Panc1 (cell line): ENCODE measurements around the gene GNAI2. TPM values are rescaled to one million over a fixed set of nuclear protein-coding genes. Genes with fewer than 3 reads are reported as not detected.
A peak's percentile ranks its signal among the peaks of the same experiment; 100 is the strongest.

Experiments used
- ATAC-seq: fragments of 200-7000 bp; cut with Tn5 transposase; 2 replicates; pipeline ENCODE4 v1.9.1; 2020; ENCODE audit warnings: mild to moderate bottlenecking, moderate library complexity
- BruUV-seq: library from RNA; stranded (reverse); fragments of 400-500 nt; replicated peaks from 2 replicates; lab custom pipeline; 2021; lab: Mats Ljungman, UMichigan
- CTCF ChIA-PET: fragments of 300-600 bp; sonication (Branson Sonifier 250); formaldehyde crosslinking; loops from one replicate; lab custom pipeline; 2022; ENCODE audit warnings: antibody characterized with exemption; lab: Charles Lee
- POLR2A ChIA-PET: fragments of 300-600 bp; sonication (Branson Sonifier 250); formaldehyde crosslinking; loops from one replicate; lab custom pipeline; 2022; ENCODE audit warnings: antibody characterized with exemption; lab: Charles Lee
- DNase-seq: peaks from one replicate; pipeline ENCODE4 v3.0.0-alpha.2; 2010; ENCODE audit warnings: low read depth, low spot score
- H3K27ac ChIP-seq: 2 replicates; pipeline ENCODE4 v1.5.1; 2011; ENCODE audit warnings: mild to moderate bottlenecking, low read length, inconsistent platforms
- H3K27me3 ChIP-seq: fragments of 200-500 bp; sonication (Bioruptor generic); 2 replicates; pipeline ENCODE4 v1.6.0; 2014; ENCODE audit warnings: low read length, inconsistent platforms; ENCODE audit not compliant: control insufficient read depth, insufficient read depth
- H3K36me3 ChIP-seq: fragments of 200-500 bp; sonication (Bioruptor generic); 2 replicates; pipeline ENCODE4 v1.5.1; 2014; ENCODE audit warnings: inconsistent platforms, mild to moderate bottlenecking, low read length, moderate library complexity; ENCODE audit not compliant: control insufficient read depth, insufficient read depth
- H3K4me1 ChIP-seq: 2 replicates; pipeline ENCODE4 v1.5.1; 2011; ENCODE audit warnings: inconsistent platforms, mild to moderate bottlenecking, low read length, moderate library complexity; ENCODE audit not compliant: control insufficient read depth, insufficient read depth
- H3K4me3 ChIP-seq, 2 experiments: 2 replicates each; pipeline ENCODE4 v1.5.1; 2011 to 2012; ENCODE audit warnings: low read depth in 2 of 2, low read length in 2 of 2, mild to moderate bottlenecking in 2 of 2, inconsistent platforms in 1 of 2, moderate library complexity in 1 of 2
- H3K9me3 ChIP-seq: fragments of 200-500 bp; sonication (Bioruptor generic); 2 replicates; pipeline ENCODE4 v1.5.1; 2014; ENCODE audit warnings: low read depth, mild to moderate bottlenecking, inconsistent platforms, low read length, moderate library complexity; ENCODE audit not compliant: control insufficient read depth, insufficient read depth
- POLR2AphosphoS5 ChIP-seq: IDR thresholded peaks from 2 replicates; pipeline ENCODE4 v1.6.1; 2012; ENCODE audit warnings: mild to moderate bottlenecking, low read depth, low read length, moderate library complexity
- SIN3A ChIP-seq: IDR thresholded peaks from 2 replicates; pipeline ENCODE4 v1.6.1; 2012; ENCODE audit warnings: low read depth, mild to moderate bottlenecking, low read length, moderate library complexity, borderline replicate concordance; ENCODE audit not compliant: insufficient read depth
- TCF7L2 ChIP-seq: IDR thresholded peaks from 2 replicates; pipeline ENCODE4 v1.6.1; 2011; ENCODE audit warnings: mild to moderate bottlenecking, low read depth, low read length, inconsistent platforms
- in situ Hi-C: cut with HindIII; loops from 2 replicates; pipeline ENCODE4 v1.10.0; 2016; ENCODE audit warnings: low sequenced_read_pairs, low pct_unique_long_range_greater_than_20kb
- intact Hi-C: fragments of 100-400 bp; cut with micrococcal nuclease; formaldehyde crosslinking; loops from one replicate; pipeline ENCODE4 v1.10.0; 2022; ENCODE audit not compliant: unreplicated experiment
- total RNA-seq: library from RNA; stranded (reverse); gene quantifications from one replicate; pipeline ENCODE4 v1.2.1, GENCODE V29; 2021; ENCODE audit not compliant: unreplicated experiment
- TF ChIP-seq, protein P1 (sequence below), 2 experiments: IDR thresholded peaks; 2 replicates each; pipeline ENCODE4 v1.6.1; 2011 to 2012; ENCODE audit warnings: low read depth in 2 of 2, control low read depth in 1 of 2, low read length in 1 of 2, mild to moderate bottlenecking in 1 of 2, moderate library complexity in 1 of 2; ENCODE audit not compliant: insufficient read depth in 1 of 2
- TF ChIP-seq, protein P2 (sequence below): fragments of 450-650 bp; IDR thresholded peaks from 2 replicates; pipeline ENCODE4 v1.5.1; 2017; ENCODE audit warnings: mild to moderate bottlenecking

The GNAI2 gene
- total RNA-seq, 1 experiment from 2014 or later, result 170 TPM

DNA sequence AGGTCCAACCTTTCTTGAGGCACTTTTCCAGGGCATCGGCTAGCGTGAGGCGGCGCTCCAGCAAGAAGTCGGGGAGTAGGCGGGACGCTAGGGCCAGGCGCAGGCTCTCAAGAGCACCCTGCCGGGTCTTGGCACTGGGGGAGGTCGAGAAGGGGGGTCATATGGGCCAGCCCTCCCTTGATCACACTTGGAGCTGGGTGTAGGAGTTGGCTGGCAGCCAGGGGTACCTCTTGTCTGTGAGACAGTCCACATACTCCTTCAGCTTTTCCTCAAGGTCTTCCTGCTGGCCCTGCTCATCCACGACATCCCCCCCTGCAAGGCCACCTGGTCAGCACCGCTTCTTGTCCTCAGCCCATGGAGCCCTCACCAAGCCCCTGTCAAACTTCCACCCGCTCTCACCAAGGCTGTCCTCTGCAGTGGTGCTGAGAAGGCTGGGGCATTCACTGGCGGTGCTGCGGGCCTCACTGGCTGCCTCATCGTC lies 54.2 kb downstream of the GNAI2 start:
- no peak for ATAC-seq
- ChIA-PET POLR2A (no interaction called here), CTCF (no interaction called here)
- no peaks in the 10 kb centered on the region for H3K27me3 ChIP-seq
- no TSS peak for BruUV-seq
- no peak for TF ChIP-seq SIN3A
- no peak for TF ChIP-seq POLR2AphosphoS5
- TF ChIP-seq TCF7L2, result no peak
- TF ChIP-seq, protein P1, sequence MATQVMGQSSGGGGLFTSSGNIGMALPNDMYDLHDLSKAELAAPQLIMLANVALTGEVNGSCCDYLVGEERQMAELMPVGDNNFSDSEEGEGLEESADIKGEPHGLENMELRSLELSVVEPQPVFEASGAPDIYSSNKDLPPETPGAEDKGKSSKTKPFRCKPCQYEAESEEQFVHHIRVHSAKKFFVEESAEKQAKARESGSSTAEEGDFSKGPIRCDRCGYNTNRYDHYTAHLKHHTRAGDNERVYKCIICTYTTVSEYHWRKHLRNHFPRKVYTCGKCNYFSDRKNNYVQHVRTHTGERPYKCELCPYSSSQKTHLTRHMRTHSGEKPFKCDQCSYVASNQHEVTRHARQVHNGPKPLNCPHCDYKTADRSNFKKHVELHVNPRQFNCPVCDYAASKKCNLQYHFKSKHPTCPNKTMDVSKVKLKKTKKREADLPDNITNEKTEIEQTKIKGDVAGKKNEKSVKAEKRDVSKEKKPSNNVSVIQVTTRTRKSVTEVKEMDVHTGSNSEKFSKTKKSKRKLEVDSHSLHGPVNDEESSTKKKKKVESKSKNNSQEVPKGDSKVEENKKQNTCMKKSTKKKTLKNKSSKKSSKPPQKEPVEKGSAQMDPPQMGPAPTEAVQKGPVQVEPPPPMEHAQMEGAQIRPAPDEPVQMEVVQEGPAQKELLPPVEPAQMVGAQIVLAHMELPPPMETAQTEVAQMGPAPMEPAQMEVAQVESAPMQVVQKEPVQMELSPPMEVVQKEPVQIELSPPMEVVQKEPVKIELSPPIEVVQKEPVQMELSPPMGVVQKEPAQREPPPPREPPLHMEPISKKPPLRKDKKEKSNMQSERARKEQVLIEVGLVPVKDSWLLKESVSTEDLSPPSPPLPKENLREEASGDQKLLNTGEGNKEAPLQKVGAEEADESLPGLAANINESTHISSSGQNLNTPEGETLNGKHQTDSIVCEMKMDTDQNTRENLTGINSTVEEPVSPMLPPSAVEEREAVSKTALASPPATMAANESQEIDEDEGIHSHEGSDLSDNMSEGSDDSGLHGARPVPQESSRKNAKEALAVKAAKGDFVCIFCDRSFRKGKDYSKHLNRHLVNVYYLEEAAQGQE (IDR thresholded peaks at IDR 0.05; ENCODE audit: insufficient read depth in 1 of 2, low read depth in 2 of 2, low read length in 1 of 2), result no peak
- TF ChIP-seq, protein P2, sequence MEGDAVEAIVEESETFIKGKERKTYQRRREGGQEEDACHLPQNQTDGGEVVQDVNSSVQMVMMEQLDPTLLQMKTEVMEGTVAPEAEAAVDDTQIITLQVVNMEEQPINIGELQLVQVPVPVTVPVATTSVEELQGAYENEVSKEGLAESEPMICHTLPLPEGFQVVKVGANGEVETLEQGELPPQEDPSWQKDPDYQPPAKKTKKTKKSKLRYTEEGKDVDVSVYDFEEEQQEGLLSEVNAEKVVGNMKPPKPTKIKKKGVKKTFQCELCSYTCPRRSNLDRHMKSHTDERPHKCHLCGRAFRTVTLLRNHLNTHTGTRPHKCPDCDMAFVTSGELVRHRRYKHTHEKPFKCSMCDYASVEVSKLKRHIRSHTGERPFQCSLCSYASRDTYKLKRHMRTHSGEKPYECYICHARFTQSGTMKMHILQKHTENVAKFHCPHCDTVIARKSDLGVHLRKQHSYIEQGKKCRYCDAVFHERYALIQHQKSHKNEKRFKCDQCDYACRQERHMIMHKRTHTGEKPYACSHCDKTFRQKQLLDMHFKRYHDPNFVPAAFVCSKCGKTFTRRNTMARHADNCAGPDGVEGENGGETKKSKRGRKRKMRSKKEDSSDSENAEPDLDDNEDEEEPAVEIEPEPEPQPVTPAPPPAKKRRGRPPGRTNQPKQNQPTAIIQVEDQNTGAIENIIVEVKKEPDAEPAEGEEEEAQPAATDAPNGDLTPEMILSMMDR, result no peak
- H3K36me3 ChIP-seq, result no peaks in the 10 kb centered on the region
- intact Hi-C loops, result no loop called here
- no peak overlapping the region for H3K27ac ChIP-seq
- H3K4me3 ChIP-seq, result no peak overlapping the region
- H3K9me3 ChIP-seq, result no peaks in the 10 kb centered on the region
- H3K4me1 ChIP-seq, result peaks cover 9% of the 10 kb centered on the region
- DNase-seq, result no peak
- in situ Hi-C loops, result no loop called here

DNA sequence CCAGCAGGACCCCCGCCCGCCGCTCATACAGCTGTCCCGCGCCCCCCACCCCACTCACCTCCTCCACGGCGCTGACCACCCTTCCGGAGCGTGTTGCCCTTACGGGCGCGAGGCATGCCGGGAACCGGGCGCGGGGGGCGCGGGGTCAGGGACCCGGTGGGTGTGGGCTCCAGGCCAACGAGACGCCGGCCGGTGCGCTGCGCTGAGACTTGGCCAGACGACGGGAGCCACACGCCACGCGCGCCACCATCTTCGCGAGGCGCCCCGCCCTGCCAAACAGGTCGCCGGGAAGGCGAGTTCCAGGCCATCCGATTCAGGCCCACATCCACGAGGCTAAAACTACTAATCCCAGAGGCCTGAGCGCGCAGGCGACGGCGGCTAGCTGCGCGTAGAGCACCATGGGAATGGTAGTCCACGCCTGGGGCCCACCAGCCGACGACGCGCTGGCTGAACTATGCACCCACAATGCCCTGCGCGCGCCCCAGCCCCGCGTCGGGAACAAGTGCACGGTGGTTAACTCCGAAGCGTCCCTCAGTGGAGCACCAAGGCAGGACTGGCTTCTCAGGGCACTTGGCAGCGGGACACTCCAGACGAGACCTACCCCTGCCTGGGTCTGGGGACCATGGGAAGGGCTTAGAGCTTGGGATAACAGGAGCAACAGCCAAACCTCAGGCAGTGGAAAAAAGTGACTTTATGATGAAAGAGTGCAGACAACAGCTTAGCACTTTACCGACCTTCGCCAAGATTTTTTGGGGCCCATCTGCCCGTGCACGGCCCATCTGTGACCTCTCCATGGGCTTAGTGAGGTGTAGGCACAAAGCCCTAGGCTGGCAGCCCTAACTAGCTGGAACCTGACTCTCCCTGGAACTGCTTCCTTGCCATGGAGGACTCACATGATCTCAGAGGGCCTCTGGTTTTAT lies 56.4 kb downstream of the GNAI2 start, which contains the start of gene IFRD2:
TSS of gene IFRD2 (minus strand) at position 271 of the 920 bp plus-strand sequence. CDS start at position 116, 155 bp downstream.
- peak; percentile 98 for ATAC-seq
- no peaks in the 10 kb centered on the region for H3K27me3 ChIP-seq
- peak within 1 kb of the TSS; percentile 93 for H3K27ac ChIP-seq
- in situ Hi-C loops (no loop called here), intact Hi-C loops (no loop called here)
- no TSS peak for BruUV-seq
- H3K36me3 ChIP-seq, result no peaks in the 10 kb centered on the region
- ChIA-PET POLR2A (no interaction called here), CTCF (interaction anchor here (0.6 to 0.7 kb wide), 2 partner anchors 55 to 66 kb away, joined by 3 to 13 read pairs; no protein-coding TSS in a partner anchor)
- peak; percentile 83 for DNase-seq
- no peaks in the 10 kb centered on the region for H3K9me3 ChIP-seq
- TF ChIP-seq POLR2AphosphoS5 (peak; percentile 54; the same call in 1 of the 2 replicates), SIN3A (no peak; the same call in 1 of the 2 replicates), TCF7L2 (no peak)
- TF ChIP-seq, protein P1 (IDR thresholded peaks at IDR 0.05; ENCODE audit: insufficient read depth in 1 of 2, low read depth in 2 of 2, low read length in 1 of 2), result no peak
- H3K4me3 ChIP-seq, result peak within 1 kb of the TSS; percentile 87 to 89
- H3K4me1 ChIP-seq, result peaks cover 9% of the 10 kb centered on the region
